SK-N-SH treated with all-trans-retinoic acid at 6 μM for 48 hours (cell line): Measurements from ENCODE around the gene PTGDR2.

Experiments used
- ATAC-seq: fragments of 200-7000 bp; cut with Tn5 transposase; 3 replicates; pipeline ENCODE4 v1.9.1; 2020; ENCODE audit warnings: mild to moderate bottlenecking, moderate library complexity
- ARNTL ChIP-seq: fragments of 450-650 bp; formaldehyde crosslinking; IDR thresholded peaks from 2 replicates; pipeline ENCODE4 v1.5.0; 2020; ENCODE audit warnings: low read depth, mild to moderate bottlenecking, moderate library complexity, borderline replicate concordance
- CREB5 ChIP-seq: fragments of 250-450 bp; sonication (Bioruptor Pico); IDR thresholded peaks from 2 replicates; pipeline ENCODE4 v1.5.1; 2020; ENCODE audit warnings: low read depth, mild to moderate bottlenecking, moderate library complexity
- CSDC2 ChIP-seq: fragments of 250-450 bp; sonication (Bioruptor Pico); IDR thresholded peaks from 2 replicates; pipeline ENCODE4 v1.5.0; 2020; ENCODE audit warnings: mild to moderate bottlenecking, moderate library complexity
- CSRNP3 ChIP-seq: fragments of 250-450 bp; sonication (Bioruptor Pico); IDR thresholded peaks from 2 replicates; pipeline ENCODE4 v1.5.1; 2021; ENCODE audit warnings: mild to moderate bottlenecking, moderate library complexity
- GLIS3 ChIP-seq: fragments of 250-450 bp; sonication (Bioruptor Pico); IDR thresholded peaks from 2 replicates; pipeline ENCODE4 v1.5.0; 2020; ENCODE audit warnings: mild to moderate bottlenecking, moderate library complexity
- ISL1 ChIP-seq: fragments of 250-450 bp; sonication (Bioruptor Pico); IDR thresholded peaks from 2 replicates; pipeline ENCODE4 v2.1.2; 2022; ENCODE audit warnings: mild to moderate bottlenecking, moderate library complexity
- OSR1 ChIP-seq: fragments of 250-450 bp; sonication (Bioruptor Pico); IDR thresholded peaks from 2 replicates; pipeline ENCODE4 v1.8.0; 2022; ENCODE audit warnings: moderate library complexity, mild to moderate bottlenecking, inconsistent platforms
- PATZ1 ChIP-seq: fragments of 250-450 bp; sonication (Bioruptor Pico); IDR thresholded peaks from 2 replicates; pipeline ENCODE4 v1.8.0; 2020; ENCODE audit warnings: mild to moderate bottlenecking, moderate library complexity, borderline replicate concordance
- POU6F1 ChIP-seq: fragments of 250-450 bp; sonication (Bioruptor Pico); IDR thresholded peaks from 2 replicates; pipeline ENCODE4 v1.8.0; 2021; ENCODE audit warnings: low read depth, mild to moderate bottlenecking, moderate library complexity, borderline replicate concordance
- PPARA ChIP-seq: fragments of 250-450 bp; sonication (Bioruptor Pico); IDR thresholded peaks from 2 replicates; pipeline ENCODE4 v1.5.0; 2020; ENCODE audit warnings: mild to moderate bottlenecking, borderline replicate concordance
- RARB ChIP-seq: fragments of 250-450 bp; sonication (Bioruptor Pico); IDR thresholded peaks from 2 replicates; pipeline ENCODE4 v1.8.0; 2021; ENCODE audit warnings: mild to moderate bottlenecking, moderate library complexity
- SNAI2 ChIP-seq: fragments of 250-450 bp; sonication (Bioruptor Pico); IDR thresholded peaks from 2 replicates; pipeline ENCODE4 v1.5.0; 2020; ENCODE audit warnings: mild to moderate bottlenecking, moderate library complexity
- TCF4 ChIP-seq: fragments of 250-450 bp; sonication (Bioruptor Pico); IDR thresholded peaks from 2 replicates; pipeline ENCODE4 v1.8.0; 2021; ENCODE audit warnings: mild to moderate bottlenecking, moderate library complexity, borderline replicate concordance
- TOX ChIP-seq: fragments of 250-450 bp; sonication (Bioruptor Pico); IDR thresholded peaks from 2 replicates; pipeline ENCODE4 v1.8.0; 2021; ENCODE audit warnings: mild to moderate bottlenecking, moderate library complexity, borderline replicate concordance
- TSHZ2 ChIP-seq: fragments of 250-450 bp; sonication (Bioruptor Pico); IDR thresholded peaks from 2 replicates; pipeline ENCODE4 v1.5.0; 2020; ENCODE audit warnings: mild to moderate bottlenecking, moderate library complexity
- ZC3H10 ChIP-seq: fragments of 250-450 bp; sonication (Bioruptor Pico); IDR thresholded peaks from 2 replicates; pipeline ENCODE4 v1.5.1; 2021; ENCODE audit warnings: mild to moderate bottlenecking, moderate library complexity
- ZNF565 ChIP-seq: fragments of 450-650 bp; formaldehyde crosslinking; conservative IDR thresholded peaks from 2 replicates; pipeline ENCODE4 v1.5.0; 2020; ENCODE audit warnings: low read depth, mild to moderate bottlenecking, moderate library complexity
- ZNF70 ChIP-seq: fragments of 450-650 bp; formaldehyde crosslinking; IDR thresholded peaks from 2 replicates; pipeline ENCODE4 v1.5.0; 2020; ENCODE audit warnings: mild to moderate bottlenecking, moderate library complexity
- ZNF8 ChIP-seq: fragments of 450-650 bp; formaldehyde crosslinking; IDR thresholded peaks from 2 replicates; pipeline ENCODE4 v1.5.0; 2020; ENCODE audit warnings: mild to moderate bottlenecking, moderate library complexity

PTGDR2 gene

GRCh38 chr11:60810151-60810550, 45.6 kb downstream of the PTGDR2 start:
- no peak for ATAC-seq
- TF ChIP-seq RARB (CRISPR knock-in tag) (no peak), ZC3H10 (CRISPR knock-in tag) (no peak), PPARA (CRISPR knock-in tag) (no peak), TCF4 (no peak), TSHZ2 (no peak), CSDC2 (CRISPR knock-in tag) (no peak)

- TF ChIP-seq ZNF70 (CRISPR knock-in tag), result no peak
- no peak for TF ChIP-seq ZC3H10 (CRISPR knock-in tag)
- no peak for TF ChIP-seq CSDC2 (CRISPR knock-in tag)
- TF ChIP-seq SNAI2 (CRISPR knock-in tag), result no peak
- TF ChIP-seq ISL1 (CRISPR knock-in tag), result no peak
- TF ChIP-seq ARNTL (CRISPR knock-in tag), result no peak
- no peak for TF ChIP-seq CREB5 (CRISPR knock-in tag)
- TF ChIP-seq PATZ1 (CRISPR knock-in tag), result no peak
- TF ChIP-seq TOX, result no peak
- TF ChIP-seq POU6F1, result no peak
- TF ChIP-seq RARB (CRISPR knock-in tag), result no peak
- TF ChIP-seq ZNF565, result no peak
- TF ChIP-seq TCF4, result no peak
- no peak for TF ChIP-seq GLIS3 (CRISPR knock-in tag)
- TF ChIP-seq ZNF8, result no peak
- TF ChIP-seq PPARA (CRISPR knock-in tag), result no peak
- TF ChIP-seq CSRNP3 (CRISPR knock-in tag), result no peak
- TF ChIP-seq, all 23 proteins: peak for 0
These were observed 46.1 kb downstream of the PTGDR2 start for GRCh38 chr11:60809691-60810090.

GRCh38 chr11:60809249-60809648, 46.5 kb downstream of the PTGDR2 start:
- TF ChIP-seq PPARA (CRISPR knock-in tag) (no peak), OSR1 (CRISPR knock-in tag) (no peak), SNAI2 (CRISPR knock-in tag) (no peak), POU6F1 (no peak), CSDC2 (CRISPR knock-in tag) (no peak), ZNF70 (CRISPR knock-in tag) (no peak), RARB (CRISPR knock-in tag) (no peak), TCF4 (no peak)
- TF ChIP-seq, all 23 proteins: peak for 0
- no peak for ATAC-seq

More at GRCh38 chr11:60809691-60810090, 46.1 kb downstream of the PTGDR2 start:
- no peak for ATAC-seq
